ENCODE measurements around the gene SPACA9.

SPACA9 gene

GRCh38 chr9:132878695-132879456, at the start of gene SPACA9:
Gene SPACA9, plus strand, starts transcription at chr9:132878898. Its CDS starts 5,050 bp downstream, at chr9:132883948.
- H3K4me3 ChIP-seq (replicated peaks; ENCODE audit: low read depth, low read length): peak within 1 kb of the TSS; percentile 85
- DNase-seq (ENCODE audit: extremely low read depth, low read depth): no peak
- TF ChIP-seq CTCF (IDR thresholded peaks at IDR 0.05; ENCODE audit: low read depth, low read length, missing control alignments): no peak

GRCh38 chr9:132832171-132832881, 46.4 kb upstream of the SPACA9 start:
- no peak for TF ChIP-seq CTCF (IDR thresholded peaks at IDR 0.05; ENCODE audit: low read depth, low read length, missing control alignments)
- no peak overlapping the region for H3K4me3 ChIP-seq (replicated peaks; ENCODE audit: low read depth, low read length)
- DNase-seq (ENCODE audit: extremely low read depth, low read depth): no peak

DNA sequence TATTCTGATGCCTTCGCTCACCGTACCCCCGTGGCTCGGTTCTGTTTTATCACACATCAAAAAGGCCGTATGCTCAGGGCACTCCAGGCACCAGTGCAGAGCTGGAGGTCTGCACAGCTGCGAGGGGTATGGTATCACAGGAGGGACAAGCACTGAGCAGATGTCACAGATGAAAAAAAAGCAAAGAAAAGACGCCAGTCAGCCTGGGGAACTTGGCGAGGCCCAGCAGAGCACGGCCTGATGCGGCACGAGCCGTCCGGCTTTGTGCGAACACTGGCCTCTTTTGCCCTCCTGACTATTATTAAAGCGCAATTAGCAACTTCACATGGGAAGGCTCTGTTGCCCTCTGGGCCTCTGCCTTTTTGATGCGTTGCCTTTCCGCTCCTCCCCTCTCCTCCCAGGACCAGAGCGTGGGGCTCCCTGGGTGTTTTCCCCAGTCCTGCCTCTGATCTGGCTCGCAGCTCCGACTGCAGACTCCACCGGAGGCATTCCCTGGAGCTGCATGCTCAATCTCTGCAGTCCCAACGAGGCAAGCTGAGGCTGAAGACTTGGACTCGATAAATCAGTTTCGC, 45.1 kb upstream of the SPACA9 start:
- no peak for DNase-seq (ENCODE audit: extremely low read depth, low read depth)
- no peak overlapping the region for H3K4me3 ChIP-seq (replicated peaks; ENCODE audit: low read depth, low read length)
- TF ChIP-seq CTCF (IDR thresholded peaks at IDR 0.05; ENCODE audit: low read depth, low read length, missing control alignments): no peak

DNA sequence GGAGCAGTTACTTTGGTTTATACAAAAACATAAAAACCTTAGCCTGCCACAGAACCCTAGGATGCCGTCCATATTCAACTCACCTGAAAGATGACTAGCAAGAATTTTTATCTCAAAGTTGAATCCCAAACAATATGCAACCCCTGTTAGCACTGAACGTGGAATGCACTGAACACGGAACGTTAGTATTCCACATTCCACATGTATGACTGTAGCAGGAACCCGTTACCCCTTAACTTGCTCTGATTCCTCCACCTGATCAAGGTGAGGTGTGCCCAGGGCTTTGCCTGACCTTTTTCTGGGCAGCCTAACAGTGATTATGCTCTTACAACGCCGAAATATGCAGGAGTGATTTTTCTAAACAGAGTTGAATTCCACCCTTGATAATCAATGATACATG, 44.4 kb upstream of the SPACA9 start:
- no peak for DNase-seq (ENCODE audit: extremely low read depth, low read depth)
- TF ChIP-seq CTCF (IDR thresholded peaks at IDR 0.05; ENCODE audit: low read depth, low read length, missing control alignments): no peak
- no peak overlapping the region for H3K4me3 ChIP-seq (replicated peaks; ENCODE audit: low read depth, low read length)

GRCh38 chr9:132837501-132838286, 41.0 kb upstream of the SPACA9 start:
- DNase-seq (ENCODE audit: extremely low read depth, low read depth): no peak
- TF ChIP-seq CTCF (IDR thresholded peaks at IDR 0.05; ENCODE audit: low read depth, low read length, missing control alignments): no peak
- no peak overlapping the region for H3K4me3 ChIP-seq (replicated peaks; ENCODE audit: low read depth, low read length)

GRCh38 chr9:132838291-132838690, 40.4 kb upstream of the SPACA9 start:
- no peak overlapping the region for H3K4me3 ChIP-seq (replicated peaks; ENCODE audit: low read depth, low read length)
- DNase-seq (ENCODE audit: extremely low read depth, low read depth): no peak
- no peak for TF ChIP-seq CTCF (IDR thresholded peaks at IDR 0.05; ENCODE audit: low read depth, low read length, missing control alignments)
